ENCODE data around the gene AKAP14. TPM values are rescaled to one million over a fixed set of nuclear protein-coding genes. Genes with fewer than 3 reads are reported as not detected.
"Not testable (repeated sequence)": the region's sequence is repeated elsewhere in the genome, so short reads cannot be mapped to it uniquely, and the experiment has no call there.

The AKAP14 gene
- total RNA-seq, 1 experiment from 2014 or later, result not detected

- intact Hi-C loops (cut with micrococcal nuclease), result no loop called here
- TF ChIP-seq CTCF (IDR thresholded peaks at IDR 0.05; ENCODE audit: unreplicated experiment), result no peak
- ChIA-PET POLR2A (no interaction called here), CTCF (interaction anchor here (3.0 kb wide), 1 partner anchor 12 kb away, joined by 10 read pairs; no protein-coding TSS in a partner anchor)
- DNase-seq (ENCODE audit: unreplicated experiment), result no peak
- H3K27me3 Mint-ChIP-seq (ENCODE audit: insufficient read depth, unreplicated experiment), result peaks cover 31% of the 10 kb centered on the region
- BruUV-seq (replicated peaks), result no TSS peak
- H3K36me3 Mint-ChIP-seq (ENCODE audit: insufficient read depth, unreplicated experiment), result no peaks in the 10 kb centered on the region
- no peaks in the 10 kb centered on the region for H3K9me3 Mint-ChIP-seq (ENCODE audit: unreplicated experiment)
- H3K4me3 Mint-ChIP-seq (ENCODE audit: unreplicated experiment), result no peak overlapping the region
- H3K4me1 Mint-ChIP-seq (ENCODE audit: insufficient read depth, unreplicated experiment), result no peaks in the 10 kb centered on the region
- no peak overlapping the region for H3K27ac Mint-ChIP-seq (ENCODE audit: low read depth, unreplicated experiment)
Observed at GRCh38 chrX:119960625-119961024, 64.9 kb downstream of the AKAP14 start.

GRCh38 chrX:119966837-119967236 is 71.1 kb downstream of the AKAP14 start:
- H3K9me3 Mint-ChIP-seq (ENCODE audit: unreplicated experiment); intact Hi-C loops (cut with micrococcal nuclease); H3K27ac Mint-ChIP-seq (ENCODE audit: low read depth, unreplicated experiment); BruUV-seq (replicated peaks); CTCF ChIA-PET; H3K4me1 Mint-ChIP-seq (ENCODE audit: insufficient read depth, unreplicated experiment); POLR2A ChIA-PET; H3K36me3 Mint-ChIP-seq (ENCODE audit: insufficient read depth, unreplicated experiment); DNase-seq (ENCODE audit: unreplicated experiment); H3K4me3 Mint-ChIP-seq (ENCODE audit: unreplicated experiment): not testable (repeated sequence)
- peaks cover 14% of the 10 kb centered on the region for H3K27me3 Mint-ChIP-seq (ENCODE audit: insufficient read depth, unreplicated experiment)

Other genes starting within 250 kb of the AKAP14 start
- gene SEPTIN6, start 202.7 kb upstream of the AKAP14 start, total RNA-seq (2022), result 3.8 and 4.7 TPM in 2 replicates
- gene SOWAHD, start 137.3 kb upstream of the AKAP14 start, total RNA-seq (2022), result not detected in 2 replicates
- 1,826 and 1,944 TPM in 2 replicates for gene RPL39, start 104.3 kb upstream of the AKAP14 start, total RNA-seq (2022)
- 17.4 and 18.5 TPM in 2 replicates for gene UPF3B, start 42.9 kb upstream of the AKAP14 start, total RNA-seq (2022)
- gene RNF113A, start 24.2 kb upstream of the AKAP14 start, total RNA-seq (2022), result 19.0 and 23.0 TPM in 2 replicates
- gene NDUFA1, start 24.1 kb upstream of the AKAP14 start, total RNA-seq (2022), result 76.7 and 82.8 TPM in 2 replicates
- 10.4 and 13.8 TPM in 2 replicates for gene NKAP, start 47.9 kb downstream of the AKAP14 start, total RNA-seq (2022)
- gene RHOXF2B, start 181.8 kb downstream of the AKAP14 start, total RNA-seq (2022), result not detected in 2 replicates
- gene RHOXF1, start 220.0 kb downstream of the AKAP14 start, total RNA-seq (2022), result not detected in 2 replicates